ENCODE measurements around the gene SDK1.

The SDK1 gene

GRCh38 chr7:3374239-3374638 lies 73.2 kb downstream of the SDK1 start:
- H3K36me3 ChIP-seq = no peaks in the 10 kb centered on the region
- no peak overlapping the region for H3K4me3 ChIP-seq (ENCODE audit: low read depth in 1 of 2, low read length in 1 of 2)
- TF ChIP-seq CTCF (IDR thresholded peaks at IDR 0.05) = no peak
- no peaks in the 10 kb centered on the region for H3K27me3 ChIP-seq
- no peak overlapping the region for H3K27ac ChIP-seq
- peaks cover 19 to 37% of the 10 kb centered on the region in 2 experiments for H3K4me1 ChIP-seq (ENCODE audit: control insufficient read depth in 1 of 2, insufficient read depth in 1 of 2, low read depth in 1 of 2, low read length in 1 of 2)
- H3K9me3 ChIP-seq = no peaks in the 10 kb centered on the region

GRCh38 chr7:3378390-3379150 lies 77.5 kb downstream of the SDK1 start:
- Histone ChIP-seq H3K9me3 (no peaks in the 10 kb centered on the region), H3K4me1 (ENCODE audit: control insufficient read depth in 1 of 2, insufficient read depth in 1 of 2, low read depth in 1 of 2, low read length in 1 of 2) (peaks cover 0 to 9% of the 10 kb centered on the region in 2 experiments), H3K4me3 (ENCODE audit: low read depth in 1 of 2, low read length in 1 of 2) (no peak overlapping the region), H3K27ac (no peak overlapping the region), H3K27me3 (no peaks in the 10 kb centered on the region), H3K36me3 (no peaks in the 10 kb centered on the region)
- no peak for TF ChIP-seq CTCF (IDR thresholded peaks at IDR 0.05)

GRCh38 chr7:3380034-3380433 lies 79.0 kb downstream of the SDK1 start:
- Histone ChIP-seq H3K9me3 (no peaks in the 10 kb centered on the region), H3K27ac (no peak overlapping the region), H3K4me1 (ENCODE audit: control insufficient read depth in 1 of 2, insufficient read depth in 1 of 2, low read depth in 1 of 2, low read length in 1 of 2) (peaks cover 0 to 9% of the 10 kb centered on the region in 2 experiments), H3K27me3 (no peaks in the 10 kb centered on the region), H3K4me3 (ENCODE audit: low read depth in 1 of 2, low read length in 1 of 2) (no peak overlapping the region), H3K36me3 (no peaks in the 10 kb centered on the region)
- TF ChIP-seq CTCF (IDR thresholded peaks at IDR 0.05) = no peak

GRCh38 chr7:3380886-3381685 lies 80.0 kb downstream of the SDK1 start:
- TF ChIP-seq CTCF (IDR thresholded peaks at IDR 0.05) = no peak
- Histone ChIP-seq H3K4me3 (ENCODE audit: low read depth in 1 of 2, low read length in 1 of 2) (no peak overlapping the region), H3K27ac (no peak overlapping the region), H3K27me3 (no peaks in the 10 kb centered on the region), H3K9me3 (no peaks in the 10 kb centered on the region), H3K4me1 (ENCODE audit: control insufficient read depth in 1 of 2, insufficient read depth in 1 of 2, low read depth in 1 of 2, low read length in 1 of 2) (peaks cover 0 to 7% of the 10 kb centered on the region in 2 experiments), H3K36me3 (no peaks in the 10 kb centered on the region)

GRCh38 chr7:3386423-3387190 lies 85.6 kb downstream of the SDK1 start:
- H3K27me3 ChIP-seq = no peaks in the 10 kb centered on the region
- no peaks in the 10 kb centered on the region for H3K4me1 ChIP-seq (ENCODE audit: control insufficient read depth in 1 of 2, insufficient read depth in 1 of 2, low read depth in 1 of 2, low read length in 1 of 2)
- no peaks in the 10 kb centered on the region for H3K9me3 ChIP-seq
- H3K27ac ChIP-seq = no peak overlapping the region
- no peaks in the 10 kb centered on the region for H3K36me3 ChIP-seq
- no peak for TF ChIP-seq CTCF (IDR thresholded peaks at IDR 0.05)
- H3K4me3 ChIP-seq (ENCODE audit: low read depth in 1 of 2, low read length in 1 of 2) = no peak overlapping the region
